Measurements from ENCODE around the gene APOO.

The APOO gene

GRCh38 chrX:23907498-23908218, at the start of gene APOO, which contains the start of gene CXorf58:
Gene APOO, minus strand, starts transcription at chrX:23907938. Its CDS starts 236 bp downstream, at chrX:23907702.
Gene CXorf58, plus strand, starts transcription at chrX:23908006. Its CDS starts 2,297 bp downstream, at chrX:23910303.
- DNase-seq = peak; percentile 86

- no peak for DNase-seq
These were observed 46.7 kb upstream of the APOO start for GRCh38 chrX:23954396-23954795.

GRCh38 chrX:23953908-23954269, 46.2 kb upstream of the APOO start:
- no peak for DNase-seq

GRCh38 chrX:23952984-23953907, 45.5 kb upstream of the APOO start:
- peak; percentile 7 for DNase-seq

- no peak for DNase-seq
These were observed 44.7 kb upstream of the APOO start for GRCh38 chrX:23952391-23952790.

GRCh38 chrX:23945206-23945605, 37.5 kb upstream of the APOO start:
- no peak for DNase-seq

- no peak for DNase-seq
These were observed 36.5 kb upstream of the APOO start for GRCh38 chrX:23944234-23944633.

- no peak for DNase-seq
These were observed 31.5 kb upstream of the APOO start for GRCh38 chrX:23939203-23939602.

GRCh38 chrX:23938690-23939089, 31.0 kb upstream of the APOO start:
- DNase-seq = no peak

- no peak for DNase-seq
These were observed 29.4 kb upstream of the APOO start for GRCh38 chrX:23937100-23937499.

- no peak for DNase-seq
These were observed 28.4 kb upstream of the APOO start for GRCh38 chrX:23936180-23936579.

GRCh38 chrX:23935106-23935505, 27.4 kb upstream of the APOO start:
- no peak for DNase-seq

GRCh38 chrX:23932046-23932445, 24.3 kb upstream of the APOO start:
- no peak for DNase-seq

- DNase-seq = no peak
These were observed 23.3 kb upstream of the APOO start for GRCh38 chrX:23930894-23931604.

- DNase-seq = no peak
These were observed 18.3 kb upstream of the APOO start for GRCh38 chrX:23926015-23926414.

- DNase-seq = no peak
These were observed 12.1 kb upstream of the APOO start for GRCh38 chrX:23919706-23920320.

GRCh38 chrX:23919148-23919547, 11.4 kb upstream of the APOO start:
- no peak for DNase-seq

GRCh38 chrX:23911126-23911835, 3.5 kb upstream of the APOO start:
- DNase-seq = no peak

- no peak for DNase-seq
These were observed 674 bp upstream of the APOO start for GRCh38 chrX:23908219-23909004.

GRCh38 chrX:23907111-23907497, 634 bp downstream of the APOO start:
- DNase-seq = no peak

- no peak for DNase-seq
These were observed 3.6 kb downstream of the APOO start for GRCh38 chrX:23904096-23904495.
